Panc1 (cell line): ENCODE measurements around the gene HS2ST1.

Experiments
- CTCF ChIP-seq: fragments of 450-650 bp; IDR thresholded peaks from 2 replicates; pipeline ENCODE4 v1.5.1; 2017; ENCODE audit warnings: mild to moderate bottlenecking
- POLR2AphosphoS5 ChIP-seq: IDR thresholded peaks from 2 replicates; pipeline ENCODE4 v1.6.1; 2012; ENCODE audit warnings: mild to moderate bottlenecking, low read depth, low read length, moderate library complexity
- REST ChIP-seq, 2 experiments: IDR thresholded peaks; 2 replicates each; pipeline ENCODE4 v1.6.1; 2011 to 2012; ENCODE audit warnings: low read depth in 2 of 2, control low read depth in 1 of 2, low read length in 1 of 2, mild to moderate bottlenecking in 1 of 2, moderate library complexity in 1 of 2; ENCODE audit not compliant: insufficient read depth in 1 of 2
- SIN3A ChIP-seq: IDR thresholded peaks from 2 replicates; pipeline ENCODE4 v1.6.1; 2012; ENCODE audit warnings: low read depth, mild to moderate bottlenecking, low read length, moderate library complexity, borderline replicate concordance; ENCODE audit not compliant: insufficient read depth
- TCF7L2 ChIP-seq: IDR thresholded peaks from 2 replicates; pipeline ENCODE4 v1.6.1; 2011; ENCODE audit warnings: mild to moderate bottlenecking, low read depth, low read length, inconsistent platforms

- TF ChIP-seq CTCF (no peak), POLR2AphosphoS5 (no peak), REST (IDR thresholded peaks at IDR 0.05; ENCODE audit: insufficient read depth in 1 of 2, low read depth in 2 of 2, low read length in 1 of 2) (no peak), TCF7L2 (no peak), SIN3A (no peak)
Measured at GRCh38 chr1:87115317-87115890, 201.0 kb downstream of the HS2ST1 start.
